IPS-18c (cell line): ENCODE data around the gene DDI1.

Source experiments
- H3K4me3 ChIP-seq: 2 replicates; pipeline ENCODE4 v1.7.0; 2013; ENCODE audit warnings: low read depth, mild to moderate bottlenecking, low read length, moderate library complexity; ENCODE audit not compliant: insufficient read depth
- H3K9me3 ChIP-seq: one replicate; pipeline ENCODE4 v1.6.1; 2013; ENCODE audit warnings: mild to moderate bottlenecking, low read length, moderate library complexity; ENCODE audit not compliant: control insufficient read depth, insufficient read depth

The DDI1 gene

DNA sequence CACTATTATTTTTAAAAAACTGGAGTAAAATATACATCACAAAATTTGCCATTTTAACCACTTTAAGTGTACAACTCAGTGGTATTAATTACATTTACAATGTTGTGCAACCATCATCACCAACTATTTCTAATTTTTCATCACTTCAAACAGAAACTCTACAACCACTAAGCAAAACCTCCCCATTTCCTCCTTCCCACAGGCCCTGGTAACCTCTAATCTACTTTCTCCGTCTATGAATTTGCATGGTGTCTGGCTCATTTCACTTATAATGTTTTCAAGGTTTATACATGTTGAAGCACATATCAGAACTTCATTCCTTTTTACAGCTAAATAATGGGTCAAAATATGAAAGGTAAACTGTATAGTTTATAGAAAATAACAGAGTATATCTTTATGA is 24.4 kb downstream of the DDI1 start:
- no peak overlapping the region for H3K4me3 ChIP-seq
- H3K9me3 ChIP-seq: no peaks in the 10 kb centered on the region

DNA sequence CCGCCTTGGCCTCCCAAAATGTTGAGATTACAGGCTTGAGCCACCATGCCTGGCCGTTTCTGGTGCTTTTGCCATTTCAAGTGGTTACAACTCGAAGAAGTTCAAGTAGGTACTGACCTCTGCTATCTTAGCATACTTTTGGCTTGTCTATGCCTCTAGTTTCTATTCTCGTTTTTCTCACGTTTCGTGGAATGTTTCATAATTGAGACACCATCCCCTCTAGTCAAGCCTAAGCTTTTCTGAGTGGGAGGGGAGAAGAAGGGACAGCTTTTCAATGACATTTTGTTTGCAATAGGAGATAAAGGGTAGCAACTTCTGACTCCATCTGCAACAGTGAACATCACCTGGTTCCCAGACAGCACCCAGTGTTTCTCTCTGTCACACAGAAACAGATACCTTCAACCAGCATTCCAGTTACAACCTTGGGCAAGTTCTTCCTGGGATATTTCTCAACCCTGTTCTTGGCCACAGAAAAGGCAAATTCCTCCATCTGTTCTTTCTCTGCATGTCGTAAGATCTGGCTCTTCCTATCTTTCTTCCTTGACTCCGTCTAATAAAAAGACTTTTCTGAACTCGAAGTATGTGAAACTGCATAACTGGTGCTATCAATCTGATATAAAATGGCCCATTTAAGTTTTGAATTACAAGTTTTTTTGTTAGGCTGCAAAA is 25.5 kb downstream of the DDI1 start:
- Histone ChIP-seq H3K9me3 (no peaks in the 10 kb centered on the region), H3K4me3 (no peak overlapping the region)

DNA sequence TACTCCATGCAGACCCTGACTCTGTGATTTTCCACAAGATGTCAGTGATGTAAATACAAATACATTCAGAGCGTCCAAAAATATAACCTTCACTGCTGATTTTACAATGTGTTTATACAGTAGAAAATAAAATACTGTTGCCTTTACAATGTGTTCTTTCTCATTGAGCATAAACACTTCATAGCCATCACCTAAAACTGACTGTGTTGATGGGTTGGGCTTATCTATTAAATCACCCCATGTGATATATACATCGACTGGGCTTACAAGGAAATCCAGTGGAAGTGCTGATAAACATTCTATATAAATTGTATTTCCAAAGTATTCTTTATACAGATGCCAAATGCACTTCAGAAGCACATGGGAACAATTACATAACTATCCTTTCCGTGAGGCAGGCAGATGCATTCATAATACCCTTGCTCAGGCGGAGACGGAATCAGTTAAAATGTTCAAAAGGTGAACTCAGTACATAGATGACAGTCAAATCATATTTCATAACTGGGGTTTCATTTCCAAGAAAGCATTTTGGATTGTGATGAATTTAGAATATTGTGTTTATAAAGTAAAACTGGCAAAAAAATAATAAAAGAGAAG is 27.7 kb downstream of the DDI1 start:
- Histone ChIP-seq H3K9me3 (no peaks in the 10 kb centered on the region), H3K4me3 (no peak overlapping the region)

DNA sequence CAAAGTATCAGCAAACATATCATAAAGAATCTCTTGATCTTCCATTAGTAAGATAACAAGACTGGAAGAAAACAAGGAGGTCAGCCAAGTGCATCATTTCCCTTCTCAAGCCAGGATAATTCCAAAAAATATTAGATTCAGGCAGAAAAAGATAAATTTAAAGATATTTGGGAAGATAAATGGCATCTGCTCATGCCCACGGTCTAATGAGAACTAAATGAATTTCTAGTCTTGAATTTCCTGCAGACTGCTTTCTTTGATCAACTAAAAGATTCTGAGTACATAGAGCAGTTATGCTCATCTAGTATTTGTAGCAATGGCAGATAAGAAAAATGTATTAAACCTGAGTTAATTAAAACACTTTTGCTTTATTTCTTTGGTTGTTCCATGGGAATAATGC is 31.1 kb downstream of the DDI1 start:
- Histone ChIP-seq H3K9me3 (no peaks in the 10 kb centered on the region), H3K4me3 (no peak overlapping the region)

DNA sequence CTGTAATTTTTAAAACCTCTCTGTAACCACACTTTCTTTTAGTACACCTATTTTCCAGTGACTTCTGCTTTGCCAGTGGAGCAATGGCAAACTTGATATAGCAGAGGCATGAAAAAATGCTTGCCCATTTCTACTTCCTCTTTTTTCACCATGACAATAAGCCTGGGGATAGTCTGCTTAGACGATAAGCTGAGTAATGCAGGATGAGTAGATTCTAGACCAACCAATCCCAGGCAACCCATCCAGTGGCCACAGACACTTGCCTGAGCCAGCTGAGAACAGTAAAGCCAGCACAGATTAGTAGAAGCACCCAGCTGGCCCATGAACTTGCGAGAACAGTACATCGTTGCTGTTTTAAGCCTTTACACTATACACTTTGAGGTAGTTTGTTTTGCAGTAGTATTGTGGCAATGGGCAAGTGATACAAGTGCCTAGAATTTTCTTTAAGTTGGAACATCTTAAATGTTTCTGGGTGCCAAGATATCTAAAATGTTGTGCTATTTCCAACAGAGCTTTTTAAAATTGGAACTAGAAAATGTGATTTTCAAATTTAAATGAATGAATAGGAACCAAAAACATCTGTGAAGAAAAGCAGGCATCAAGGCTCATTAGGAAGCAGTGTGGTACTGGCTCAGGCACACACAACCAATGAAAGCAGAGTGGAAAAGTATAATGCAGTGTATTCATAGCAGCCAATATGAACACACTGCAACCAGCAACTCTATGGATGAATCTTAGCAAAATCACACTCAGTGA is 37.7 kb downstream of the DDI1 start:
- Histone ChIP-seq H3K9me3 (no peaks in the 10 kb centered on the region), H3K4me3 (no peak overlapping the region)

DNA sequence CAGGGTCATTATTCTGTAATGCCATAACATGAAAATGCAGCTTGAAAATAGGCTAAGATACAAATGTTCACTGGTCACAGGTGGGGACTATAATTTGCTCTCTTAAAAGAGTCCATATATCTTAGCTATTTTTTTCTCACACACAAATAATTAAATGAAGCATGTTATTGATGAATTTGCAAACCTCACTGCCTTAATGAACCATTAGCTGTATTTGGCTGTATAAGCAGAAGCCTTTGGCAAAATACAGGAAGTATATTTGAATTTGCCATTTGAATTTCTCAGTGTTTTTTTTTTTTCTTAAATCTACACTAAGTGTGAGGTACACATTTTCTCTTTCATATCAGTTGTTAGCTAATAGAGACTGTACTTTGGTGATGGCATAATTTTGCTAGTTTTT is 38.7 kb downstream of the DDI1 start:
- Histone ChIP-seq H3K9me3 (no peaks in the 10 kb centered on the region), H3K4me3 (no peak overlapping the region)

DNA sequence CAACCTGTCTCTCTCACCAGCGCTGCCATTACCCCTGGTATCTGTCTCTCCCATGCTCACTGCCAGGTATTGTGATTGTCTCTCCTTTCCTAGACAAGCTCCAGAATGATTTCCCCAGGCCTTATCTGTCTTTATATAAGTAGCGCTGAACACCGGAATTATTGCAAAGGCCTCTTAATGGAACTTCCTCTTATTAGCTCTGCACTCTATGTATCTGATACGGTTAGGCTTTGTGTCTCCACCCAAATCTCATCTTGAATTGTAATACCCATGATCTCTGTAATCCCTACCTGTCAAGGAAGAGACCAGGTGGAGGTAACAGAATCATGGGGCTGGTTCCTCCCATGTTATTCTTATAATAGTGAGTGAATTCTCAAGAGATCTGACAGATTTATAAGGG is 39.3 kb downstream of the DDI1 start:
- Histone ChIP-seq H3K9me3 (no peaks in the 10 kb centered on the region), H3K4me3 (no peak overlapping the region)

DNA sequence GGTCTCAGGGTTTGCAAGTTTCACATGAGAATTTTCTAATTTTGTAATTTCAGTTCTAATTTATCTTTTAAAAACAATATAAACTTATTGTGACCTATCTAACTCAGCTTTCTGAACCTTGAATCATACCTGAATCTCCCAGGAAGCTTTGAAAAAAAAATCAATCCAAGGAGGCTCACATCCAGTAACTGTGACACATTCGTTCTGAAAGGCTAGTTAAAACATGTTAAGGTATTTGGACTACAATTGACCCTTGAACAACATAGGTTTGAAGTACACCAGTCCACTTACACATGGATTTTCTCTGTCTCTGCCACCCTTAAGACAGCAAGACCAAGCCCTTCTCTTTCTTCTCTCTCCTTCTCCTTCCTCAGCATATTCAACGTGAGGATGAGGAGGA is 40.0 kb downstream of the DDI1 start:
- H3K4me3 ChIP-seq: no peak overlapping the region
- H3K9me3 ChIP-seq: no peaks in the 10 kb centered on the region

DNA sequence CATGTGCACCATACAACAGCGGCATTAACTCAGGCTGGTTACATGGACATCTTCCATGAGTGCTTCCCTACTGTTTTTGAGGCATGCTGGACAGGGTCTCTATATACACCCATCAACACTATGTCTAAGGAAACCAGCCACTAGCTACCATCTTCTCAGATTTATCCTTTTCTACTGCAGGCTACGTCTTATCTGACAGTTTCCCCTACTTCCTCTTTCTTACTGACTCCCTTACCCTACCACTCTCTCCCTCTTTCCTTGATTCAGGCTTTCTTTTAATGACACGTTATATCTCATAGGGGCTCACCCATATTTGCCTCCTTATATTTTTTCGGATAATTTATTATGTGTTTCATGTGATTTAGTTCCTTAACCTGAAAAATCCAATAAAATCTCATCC is 41.8 kb downstream of the DDI1 start:
- H3K9me3 ChIP-seq: no peaks in the 10 kb centered on the region
- H3K4me3 ChIP-seq: no peak overlapping the region

DNA sequence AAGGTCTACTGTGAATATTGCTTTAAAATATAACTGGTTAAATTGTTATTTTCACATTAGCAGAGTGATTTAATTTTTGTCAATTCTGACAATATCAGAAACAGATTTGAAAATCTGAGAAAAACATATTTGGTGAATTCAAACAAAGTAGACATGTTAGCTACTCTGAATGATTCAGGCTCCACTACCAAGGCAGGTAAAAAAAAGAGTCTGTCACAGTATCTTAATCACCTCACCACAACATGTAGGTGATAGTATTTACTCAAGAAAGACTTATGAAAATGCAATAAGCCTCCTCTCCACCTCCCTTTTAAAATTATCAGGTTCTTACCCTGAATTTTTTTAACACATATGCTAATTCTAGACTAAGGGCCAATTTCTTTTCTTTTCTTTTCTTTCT is 42.6 kb downstream of the DDI1 start:
- Histone ChIP-seq H3K9me3 (no peaks in the 10 kb centered on the region), H3K4me3 (no peak overlapping the region)

DNA sequence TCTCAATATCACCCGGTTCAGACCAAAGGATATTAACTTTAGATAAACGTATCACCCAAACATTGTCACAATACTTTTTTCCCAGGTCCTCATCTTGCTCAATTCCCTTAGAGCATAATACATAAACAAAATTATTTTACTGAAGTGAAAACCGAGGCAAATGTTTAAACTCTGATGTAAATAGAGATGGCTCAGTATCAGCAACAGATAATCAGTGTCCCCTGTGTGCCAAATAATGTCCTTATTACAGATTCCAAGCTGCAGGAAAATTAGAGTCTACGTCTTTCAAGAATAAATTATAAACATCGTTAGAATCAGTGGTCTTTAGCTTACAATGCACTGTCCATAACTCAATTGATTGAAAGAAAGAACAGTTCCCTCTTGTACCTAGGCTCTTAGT is 50.2 kb downstream of the DDI1 start:
- Histone ChIP-seq H3K9me3 (no peaks in the 10 kb centered on the region), H3K4me3 (no peak overlapping the region)
